Kidney (tissue), 14 donors: ENCODE results near the gene PIK3R2. TPM values are rescaled to one million over a fixed set of nuclear protein-coding genes. Genes with fewer than 3 reads are reported as not detected.

ENCODE experiments used
- DNase-seq, 5 donors: peaks; one replicate each; pipeline ENCODE4 v3.0.0-alpha.2; 2013 to 2020
- FAIRE-seq: peaks from 2 replicates; lab custom pipeline; 2012; peaks lifted over from hg19 to GRCh38; lab: Jason Lieb, UNC
- H3K27ac ChIP-seq, 2 donors: one replicate each; pipeline ENCODE4 v1.7.0; 2013; ENCODE audit warnings: low read depth in 2 of 2, low read length in 2 of 2, inconsistent platforms in 1 of 2
- H3K27me3 ChIP-seq: one replicate; pipeline ENCODE4 v1.7.1; 2013; ENCODE audit warnings: low read length, inconsistent platforms; ENCODE audit not compliant: control insufficient read depth, insufficient read depth
- H3K36me3 ChIP-seq, 3 donors: one replicate each; pipeline versions ENCODE4 v1.7.0 to v1.7.1; 2013; ENCODE audit warnings: low read length in 3 of 3, control low read depth in 1 of 3, inconsistent platforms in 1 of 3; ENCODE audit not compliant: insufficient read depth in 3 of 3, control insufficient read depth in 2 of 3
- H3K4me1 ChIP-seq, 3 donors: one replicate each; pipeline versions ENCODE4 v1.7.0 to v1.7.1; 2013; ENCODE audit warnings: low read length in 3 of 3, inconsistent platforms in 1 of 3, low read depth in 1 of 3; ENCODE audit not compliant: control insufficient read depth in 2 of 3, insufficient read depth in 2 of 3
- H3K4me3 ChIP-seq, 3 donors: one replicate each; pipeline versions ENCODE4 v1.7.0 to v1.8.1; 2013; ENCODE audit warnings: low read length in 3 of 3, control low read depth in 1 of 3, inconsistent platforms in 1 of 3
- H3K9ac ChIP-seq, 3 donors: one replicate each; pipeline versions ENCODE4 v1.7.0 to v1.7.1; 2013; ENCODE audit warnings: low read length in 3 of 3, control low read depth in 1 of 3, inconsistent platforms in 1 of 3
- H3K9me3 ChIP-seq, 3 donors: one replicate each; pipeline versions ENCODE4 v1.7.0 to v1.7.1; 2013; ENCODE audit warnings: low read length in 3 of 3, control low read depth in 1 of 3, inconsistent platforms in 1 of 3; ENCODE audit not compliant: control insufficient read depth in 2 of 3, insufficient read depth in 1 of 3
- CTCF ChIP-seq: IDR thresholded peaks from 3 replicates; pipeline ENCODE4 v1.5.1; 2012; ENCODE audit warnings: mild to moderate bottlenecking, moderate library complexity, borderline replicate concordance; ENCODE audit not compliant: insufficient read depth; ENCODE audit errors: extremely low read depth
- intact Hi-C: fragments of 100-400 bp; cut with DNase I; formaldehyde crosslinking; loops from one replicate; pipeline ENCODE4 v1.11.1; 2022
- polyA plus RNA-seq: library from polyadenylated mRNA; stranded (reverse); fragments of 350-450 nt; fragmentation: Illumina TruSeq; extraction: RNeasy Lipid Tissue Mini Kit (QIAGEN cat#74804); gene quantifications from one replicate; pipeline ENCODE4 v1.2.3, GENCODE V29; 2014; ENCODE audit warnings: low read depth, low replicate concordance; ENCODE audit not compliant: insufficient read depth
- total RNA-seq: library from RNA; stranded (reverse); fragmentation: NEBNext Ultra II Directional; extraction: Animal tissue kit (Norgen Biotek cat#: 25700); gene quantifications from one replicate; pipeline ENCODE4 v1.2.1, GENCODE V29; 2021
- donor health status: control.
- donor health status: control.
- donor health status: control.
- donor health status: control.
- donor health status: control.
- donor health status: DM: yes; HTN: yes; CAD: no.
- donor health status: Normal renal cell carcinoma (clear cell type).

PIK3R2 gene
- total and polyA plus RNA-seq, 2 donors from 2014 or later: 10.1 to 29.6 TPM

- intact Hi-C loops: no loop called here
- no peak overlapping the region for H3K9ac ChIP-seq
- no peaks in the 10 kb centered on the region for H3K9me3 ChIP-seq
- no peak for FAIRE-seq
- peaks cover 0 to 2% (median 0%) of the 10 kb centered on the region in 3 donors for H3K4me1 ChIP-seq
- no peak for TF ChIP-seq CTCF
- H3K36me3 ChIP-seq: no peaks in the 10 kb centered on the region
- no peak overlapping the region for H3K27ac ChIP-seq
- H3K4me3 ChIP-seq: no peak overlapping the region
- DNase-seq: no peak
- H3K27me3 ChIP-seq: no peaks in the 10 kb centered on the region
Measured at GRCh38 chr19:18216789-18217188, 63.8 kb downstream of the PIK3R2 start.

GRCh38 chr19:18218159-18218558, 65.2 kb downstream of the PIK3R2 start:
- no peak overlapping the region for H3K4me3 ChIP-seq
- no peak overlapping the region for H3K27ac ChIP-seq
- H3K36me3 ChIP-seq: no peaks in the 10 kb centered on the region
- intact Hi-C loops: no loop called here
- no peak for FAIRE-seq
- TF ChIP-seq CTCF: no peak
- no peaks in the 10 kb centered on the region for H3K9me3 ChIP-seq
- no peaks in the 10 kb centered on the region for H3K27me3 ChIP-seq
- H3K4me1 ChIP-seq: peaks cover 0 to 2% (median 0%) of the 10 kb centered on the region in 3 donors
- no peak for DNase-seq
- no peak overlapping the region for H3K9ac ChIP-seq

- Histone ChIP-seq H3K4me1 (peaks cover 0 to 2% (median 0%) of the 10 kb centered on the region in 3 donors), H3K27ac (no peak overlapping the region), H3K9ac (no peak overlapping the region), H3K27me3 (no peaks in the 10 kb centered on the region), H3K36me3 (no peaks in the 10 kb centered on the region), H3K9me3 (no peaks in the 10 kb centered on the region), H3K4me3 (no peak overlapping the region)
- intact Hi-C loops: no loop called here
- no peak for TF ChIP-seq CTCF
- no peak for FAIRE-seq
- DNase-seq: no peak
Measured at GRCh38 chr19:18218600-18218999, 65.6 kb downstream of the PIK3R2 start.

Other genes starting within 250 kb of the PIK3R2 start
- 59.5 TPM for gene CCDC124, start 220.1 kb upstream of the PIK3R2 start, total RNA-seq
- 120 TPM for gene CCDC124, start 220.1 kb upstream of the PIK3R2 start, polyA plus RNA-seq
- gene KCNN1, start 186.1 kb upstream of the PIK3R2 start, total RNA-seq: 0.19 TPM
- 0.37 TPM for gene KCNN1, start 186.1 kb upstream of the PIK3R2 start, polyA plus RNA-seq
- 68.4 TPM for gene ARRDC2, start 145.0 kb upstream of the PIK3R2 start, total RNA-seq
- gene ARRDC2, start 145.0 kb upstream of the PIK3R2 start, polyA plus RNA-seq: 20.8 TPM
- gene IL12RB1, start 66.2 kb upstream of the PIK3R2 start, total RNA-seq: 3.2 TPM
- 0.45 TPM for gene IL12RB1, start 66.2 kb upstream of the PIK3R2 start, polyA plus RNA-seq
- 16.0 TPM for gene MAST3, start 55.4 kb upstream of the PIK3R2 start, total RNA-seq
- gene MAST3, start 55.4 kb upstream of the PIK3R2 start, polyA plus RNA-seq: 5.6 TPM
- gene IFI30, start 20.6 kb downstream of the PIK3R2 start, total RNA-seq: 109 TPM
- gene IFI30, start 20.6 kb downstream of the PIK3R2 start, polyA plus RNA-seq: 173 TPM
- 11.5 TPM for gene MPV17L2, start 40.1 kb downstream of the PIK3R2 start, total RNA-seq
- gene MPV17L2, start 40.1 kb downstream of the PIK3R2 start, polyA plus RNA-seq: 31.1 TPM
- 5.2 TPM for gene RAB3A, start 50.9 kb downstream of the PIK3R2 start, total RNA-seq
- 10.5 TPM for gene RAB3A, start 50.9 kb downstream of the PIK3R2 start, polyA plus RNA-seq
- 2.0 TPM for gene PDE4C, start 73.3 kb downstream of the PIK3R2 start, total RNA-seq
- gene PDE4C, start 73.3 kb downstream of the PIK3R2 start, polyA plus RNA-seq: not detected
- 6.3 TPM for gene IQCN, start 121.3 kb downstream of the PIK3R2 start, total RNA-seq
- 0.82 TPM for gene IQCN, start 121.3 kb downstream of the PIK3R2 start, polyA plus RNA-seq
- 181 TPM for gene JUND, start 128.5 kb downstream of the PIK3R2 start, total RNA-seq
- gene JUND, start 128.5 kb downstream of the PIK3R2 start, polyA plus RNA-seq: 117 TPM
- gene LSM4, start 169.9 kb downstream of the PIK3R2 start, total RNA-seq: 87.7 TPM
- 245 TPM for gene LSM4, start 169.9 kb downstream of the PIK3R2 start, polyA plus RNA-seq
- 54.5 TPM for gene PGPEP1, start 187.4 kb downstream of the PIK3R2 start, total RNA-seq
- gene PGPEP1, start 187.4 kb downstream of the PIK3R2 start, polyA plus RNA-seq: 76.1 TPM
- gene GDF15, start 233.0 kb downstream of the PIK3R2 start, total RNA-seq: 51.2 TPM
- gene GDF15, start 233.0 kb downstream of the PIK3R2 start, polyA plus RNA-seq: 154 TPM
- 13.1 TPM for gene LRRC25, start 244.5 kb downstream of the PIK3R2 start, total RNA-seq
- 2.7 TPM for gene LRRC25, start 244.5 kb downstream of the PIK3R2 start, polyA plus RNA-seq